GM13976 (cell line): ENCODE measurements around the gene SUGCT.

Experiments
- DNase-seq: peaks from one replicate; pipeline ENCODE4 v3.0.0; 2012; ENCODE audit warnings: low spot score
- CTCF ChIP-seq: IDR thresholded peaks from 2 replicates; pipeline ENCODE4 v1.5.1; 2012; ENCODE audit warnings: borderline replicate concordance, mild to moderate bottlenecking; ENCODE audit not compliant: insufficient read depth; ENCODE audit errors: extremely low read depth, missing control alignments, control extremely low read depth
- in situ Hi-C: fragments of 300-500 bp; cut with MboI; formaldehyde crosslinking; loops from one replicate; pipeline ENCODE4 v1.12.0; 2022; ENCODE audit warnings: low sequenced_read_pairs, mixed read lengths, inconsistent platforms; ENCODE audit not compliant: unreplicated experiment

Gene SUGCT

GRCh38 chr7:40437936-40438634, 303.3 kb downstream of the SUGCT start:
- no peak for TF ChIP-seq CTCF
- in situ Hi-C loops: no loop called here
- DNase-seq: no peak

- TF ChIP-seq CTCF: no peak
- in situ Hi-C loops: no loop called here
- DNase-seq: no peak
These were observed 304.9 kb downstream of the SUGCT start for GRCh38 chr7:40439686-40440085.

- no peak for DNase-seq
- TF ChIP-seq CTCF: no peak
- in situ Hi-C loops: no loop called here
These were observed 312.5 kb downstream of the SUGCT start for GRCh38 chr7:40447345-40447744.

- in situ Hi-C loops: no loop called here
- no peak for TF ChIP-seq CTCF
- DNase-seq: no peak
These were observed 320.7 kb downstream of the SUGCT start for GRCh38 chr7:40455485-40455884.

- in situ Hi-C loops: no loop called here
- TF ChIP-seq CTCF: no peak
- no peak for DNase-seq
These were observed 323.1 kb downstream of the SUGCT start for GRCh38 chr7:40457776-40458480.

- no peak for DNase-seq
- no peak for TF ChIP-seq CTCF
- in situ Hi-C loops: no loop called here
These were observed 328.6 kb downstream of the SUGCT start for GRCh38 chr7:40463446-40463845.
